HEK293 (cell line): Measurements from ENCODE around the gene MLLT6.
A peak's percentile ranks its signal among the peaks of the same experiment; 100 is the strongest.

Experiments used
- BCL11A ChIP-seq: fragments of 450-650 bp; formaldehyde crosslinking; IDR thresholded peaks from 2 replicates; pipeline ENCODE4 v1.5.1; 2016; ENCODE audit warnings: low read depth, missing biosample characterization, missing genetic modification characterization
- BCL11B ChIP-seq: fragments of 450-650 bp; formaldehyde crosslinking; IDR thresholded peaks from 2 replicates; pipeline ENCODE4 v1.5.1; 2016; ENCODE audit warnings: low read depth, missing biosample characterization, missing genetic modification characterization
- GFI1B ChIP-seq: fragments of 450-650 bp; formaldehyde crosslinking; IDR thresholded peaks from 2 replicates; pipeline ENCODE4 v1.5.1; 2016; ENCODE audit warnings: missing biosample characterization, missing genetic modification characterization
- GLI4 ChIP-seq: fragments of 450-650 bp; formaldehyde crosslinking; IDR thresholded peaks from 2 replicates; pipeline ENCODE4 v1.5.1; 2016; ENCODE audit warnings: missing biosample characterization, missing genetic modification characterization
- IKZF3 ChIP-seq: fragments of 450-650 bp; IDR thresholded peaks from 2 replicates; pipeline ENCODE4 v1.5.0; 2018; ENCODE audit warnings: missing biosample characterization, mild to moderate bottlenecking, missing genetic modification characterization, moderate library complexity
- KLF7 ChIP-seq: fragments of 450-650 bp; formaldehyde crosslinking; IDR thresholded peaks from 2 replicates; pipeline ENCODE4 v1.5.1; 2016; ENCODE audit warnings: missing biosample characterization, missing genetic modification characterization, borderline replicate concordance
- KLF8 ChIP-seq: fragments of 450-650 bp; formaldehyde crosslinking; IDR thresholded peaks from 2 replicates; pipeline ENCODE4 v1.5.1; 2016; ENCODE audit warnings: missing biosample characterization, missing genetic modification characterization
- MYNN ChIP-seq: fragments of 450-650 bp; formaldehyde crosslinking; IDR thresholded peaks from 2 replicates; pipeline ENCODE4 v1.5.1; 2016; ENCODE audit warnings: missing biosample characterization, missing genetic modification characterization, borderline replicate concordance
- SP2 ChIP-seq: fragments of 450-650 bp; formaldehyde crosslinking; IDR thresholded peaks from 2 replicates; pipeline ENCODE4 v1.5.1; 2016; ENCODE audit warnings: missing biosample characterization, missing genetic modification characterization
- TCF7L2 ChIP-seq: IDR thresholded peaks from 2 replicates; pipeline ENCODE4 v1.6.1; 2011; ENCODE audit warnings: low read depth, mild to moderate bottlenecking, inconsistent platforms, low read length, moderate library complexity, borderline replicate concordance
- ZBTB20 ChIP-seq: fragments of 450-650 bp; formaldehyde crosslinking; IDR thresholded peaks from 2 replicates; pipeline ENCODE4 v1.5.1; 2016; ENCODE audit warnings: missing biosample characterization, missing genetic modification characterization
- ZBTB21 ChIP-seq: fragments of 450-650 bp; formaldehyde crosslinking; IDR thresholded peaks from 2 replicates; pipeline ENCODE4 v1.5.1; 2017; ENCODE audit warnings: missing biosample characterization, missing genetic modification characterization
- ZFP37 ChIP-seq: fragments of 450-650 bp; formaldehyde crosslinking; IDR thresholded peaks from 2 replicates; pipeline ENCODE4 v1.5.1; 2016; ENCODE audit warnings: missing biosample characterization, missing genetic modification characterization
- ZFP69B ChIP-seq: fragments of 450-650 bp; formaldehyde crosslinking; IDR thresholded peaks from 2 replicates; pipeline ENCODE4 v1.5.1; 2016; ENCODE audit warnings: missing biosample characterization, missing genetic modification characterization
- ZNF2 ChIP-seq: fragments of 450-650 bp; formaldehyde crosslinking; IDR thresholded peaks from 2 replicates; pipeline ENCODE4 v1.5.1; 2016; ENCODE audit warnings: missing biosample characterization, missing genetic modification characterization
- ZNF324 ChIP-seq: fragments of 450-650 bp; formaldehyde crosslinking; IDR thresholded peaks from 2 replicates; pipeline ENCODE4 v1.5.1; 2016; ENCODE audit warnings: missing biosample characterization, missing genetic modification characterization
- ZNF335 ChIP-seq: fragments of 450-650 bp; formaldehyde crosslinking; conservative IDR thresholded peaks from 2 replicates; pipeline ENCODE4 v1.5.1; 2016; ENCODE audit warnings: missing biosample characterization, missing genetic modification characterization
- ZNF391 ChIP-seq: fragments of 450-650 bp; formaldehyde crosslinking; IDR thresholded peaks from 2 replicates; pipeline ENCODE4 v1.5.1; 2016; ENCODE audit warnings: low read depth, missing biosample characterization, missing genetic modification characterization, borderline replicate concordance
- ZNF626 ChIP-seq: fragments of 450-650 bp; sonication (Bioruptor Pico); formaldehyde crosslinking; IDR thresholded peaks from 2 replicates; pipeline ENCODE4 v1.5.1; 2018; ENCODE audit warnings: missing biosample characterization, missing genetic modification characterization, inconsistent platforms
- ZNF660 ChIP-seq: fragments of 450-650 bp; IDR thresholded peaks from 2 replicates; pipeline ENCODE4 v1.5.1; 2018; ENCODE audit warnings: missing biosample characterization, mild to moderate bottlenecking, missing genetic modification characterization
- ZNF791 ChIP-seq: fragments of 450-650 bp; formaldehyde crosslinking; IDR thresholded peaks from 2 replicates; pipeline ENCODE4 v1.5.1; 2016; ENCODE audit warnings: missing biosample characterization, missing genetic modification characterization
- ZNF843 ChIP-seq: fragments of 450-650 bp; formaldehyde crosslinking; IDR thresholded peaks from 2 replicates; pipeline ENCODE4 v1.5.1; 2016; ENCODE audit warnings: missing biosample characterization, missing genetic modification characterization
- TF ChIP-seq, protein P1 (sequence below): fragments of 450-650 bp; formaldehyde crosslinking; IDR thresholded peaks from 2 replicates; pipeline ENCODE4 v1.5.1; 2017; ENCODE audit warnings: missing biosample characterization, mild to moderate bottlenecking, missing genetic modification characterization, moderate library complexity
- TF ChIP-seq, protein P2 (sequence below): fragments of 450-650 bp; formaldehyde crosslinking; IDR thresholded peaks from 2 replicates; pipeline ENCODE4 v1.5.1; 2016; ENCODE audit warnings: missing biosample characterization, missing genetic modification characterization, borderline replicate concordance
- TF ChIP-seq, protein P3 (sequence below): fragments of 450-650 bp; formaldehyde crosslinking; IDR thresholded peaks from 2 replicates; pipeline ENCODE4 v1.5.1; 2016; ENCODE audit warnings: missing biosample characterization, missing genetic modification characterization
- TF ChIP-seq, protein P4 (sequence below): fragments of 450-650 bp; formaldehyde crosslinking; IDR thresholded peaks from 2 replicates; pipeline ENCODE4 v1.5.1; 2016; ENCODE audit warnings: missing biosample characterization, missing genetic modification characterization
- TF ChIP-seq, protein P5 (sequence below): fragments of 450-650 bp; formaldehyde crosslinking; optimal IDR thresholded peaks from 2 replicates; pipeline ENCODE3; 2016; ENCODE audit warnings: missing biosample characterization, mild to moderate bottlenecking, missing genetic modification characterization
- TF ChIP-seq, protein P6 (sequence below): fragments of 450-650 bp; formaldehyde crosslinking; IDR thresholded peaks from 2 replicates; pipeline ENCODE4 v1.5.1; 2016; ENCODE audit warnings: missing biosample characterization, missing genetic modification characterization

MLLT6 gene

DNA sequence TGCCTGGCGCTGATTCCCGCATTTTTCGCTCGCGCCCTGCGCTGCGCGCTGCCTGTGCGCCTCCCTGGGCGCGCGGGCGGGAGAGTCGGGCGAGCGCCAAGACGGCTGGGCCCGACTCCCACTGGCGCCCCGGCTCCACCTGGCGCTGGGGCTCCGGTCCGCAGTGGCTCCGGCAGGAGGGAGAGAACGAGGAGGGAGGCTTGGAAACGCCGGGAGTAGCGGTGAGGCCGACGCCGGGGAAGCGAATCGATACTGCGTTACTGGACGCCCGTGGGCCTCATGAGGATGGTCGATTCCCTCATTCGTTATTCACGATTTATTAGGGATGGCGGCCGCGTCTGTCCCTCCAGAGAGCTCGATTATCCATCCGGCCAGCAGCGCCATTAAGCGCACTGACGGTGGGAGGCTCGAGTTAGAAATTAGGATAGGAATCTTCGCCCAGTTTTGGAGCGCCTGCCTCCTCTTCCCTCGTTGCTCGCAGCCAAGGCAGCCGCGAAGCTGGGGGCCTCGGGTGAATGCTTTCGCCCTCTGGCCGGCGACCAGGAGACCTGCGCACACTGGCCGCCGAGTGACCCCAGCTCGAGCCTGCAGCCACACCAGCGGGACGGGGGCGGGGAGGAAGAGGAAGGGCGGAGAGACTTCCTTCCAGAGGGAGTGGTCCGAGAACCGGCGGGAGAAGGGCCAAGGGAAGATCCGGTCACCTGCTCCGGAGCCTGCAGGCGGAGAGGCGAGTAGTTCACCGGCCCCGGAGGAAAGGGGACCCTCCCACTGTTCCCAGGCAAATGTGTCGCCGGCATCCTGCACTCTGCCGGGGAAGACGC is 44.4 kb downstream of the MLLT6 start (continued):
- 0 out of 2 replicates have a peak, but pooled peaks have one; percentile 42 for TF ChIP-seq MYNN (tag by site-specific recombination)
- TF ChIP-seq, protein P1, sequence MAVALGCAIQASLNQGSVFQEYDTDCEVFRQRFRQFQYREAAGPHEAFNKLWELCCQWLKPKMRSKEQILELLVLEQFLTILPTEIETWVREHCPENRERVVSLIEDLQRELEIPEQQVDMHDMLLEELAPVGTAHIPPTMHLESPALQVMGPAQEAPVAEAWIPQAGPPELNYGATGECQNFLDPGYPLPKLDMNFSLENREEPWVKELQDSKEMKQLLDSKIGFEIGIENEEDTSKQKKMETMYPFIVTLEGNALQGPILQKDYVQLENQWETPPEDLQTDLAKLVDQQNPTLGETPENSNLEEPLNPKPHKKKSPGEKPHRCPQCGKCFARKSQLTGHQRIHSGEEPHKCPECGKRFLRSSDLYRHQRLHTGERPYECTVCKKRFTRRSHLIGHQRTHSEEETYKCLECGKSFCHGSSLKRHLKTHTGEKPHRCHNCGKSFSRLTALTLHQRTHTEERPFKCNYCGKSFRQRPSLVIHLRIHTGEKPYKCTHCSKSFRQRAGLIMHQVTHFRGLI (tag by site-specific recombination), result no peak
- TF ChIP-seq, protein P2, sequence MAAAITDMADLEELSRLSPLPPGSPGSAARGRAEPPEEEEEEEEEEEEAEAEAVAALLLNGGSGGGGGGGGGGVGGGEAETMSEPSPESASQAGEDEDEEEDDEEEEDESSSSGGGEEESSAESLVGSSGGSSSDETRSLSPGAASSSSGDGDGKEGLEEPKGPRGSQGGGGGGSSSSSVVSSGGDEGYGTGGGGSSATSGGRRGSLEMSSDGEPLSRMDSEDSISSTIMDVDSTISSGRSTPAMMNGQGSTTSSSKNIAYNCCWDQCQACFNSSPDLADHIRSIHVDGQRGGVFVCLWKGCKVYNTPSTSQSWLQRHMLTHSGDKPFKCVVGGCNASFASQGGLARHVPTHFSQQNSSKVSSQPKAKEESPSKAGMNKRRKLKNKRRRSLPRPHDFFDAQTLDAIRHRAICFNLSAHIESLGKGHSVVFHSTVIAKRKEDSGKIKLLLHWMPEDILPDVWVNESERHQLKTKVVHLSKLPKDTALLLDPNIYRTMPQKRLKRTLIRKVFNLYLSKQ (tag by site-specific recombination), result no peak
- TF ChIP-seq, protein P3, sequence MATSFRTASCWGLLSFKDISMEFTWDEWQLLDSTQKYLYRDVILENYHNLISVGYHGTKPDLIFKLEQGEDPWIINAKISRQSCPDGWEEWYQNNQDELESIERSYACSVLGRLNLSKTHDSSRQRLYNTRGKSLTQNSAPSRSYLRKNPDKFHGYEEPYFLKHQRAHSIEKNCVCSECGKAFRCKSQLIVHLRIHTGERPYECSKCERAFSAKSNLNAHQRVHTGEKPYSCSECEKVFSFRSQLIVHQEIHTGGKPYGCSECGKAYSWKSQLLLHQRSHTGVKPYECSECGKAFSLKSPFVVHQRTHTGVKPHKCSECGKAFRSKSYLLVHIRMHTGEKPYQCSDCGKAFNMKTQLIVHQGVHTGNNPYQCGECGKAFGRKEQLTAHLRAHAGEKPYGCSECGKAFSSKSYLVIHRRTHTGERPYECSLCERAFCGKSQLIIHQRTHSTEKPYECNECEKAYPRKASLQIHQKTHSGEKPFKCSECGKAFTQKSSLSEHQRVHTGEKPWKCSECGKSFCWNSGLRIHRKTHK (tag by site-specific recombination), result no peak
- peak; percentile 72 for TF ChIP-seq ZNF335 (tag by site-specific recombination)
- TF ChIP-seq ZNF791 (tag by site-specific recombination), result no peak
- no peak for TF ChIP-seq GFI1B (tag by site-specific recombination)
- TF ChIP-seq BCL11B, result 0 out of 2 replicates have a peak, but pooled peaks have one; percentile 33
- TF ChIP-seq ZNF2 (tag by site-specific recombination), result 0 out of 2 replicates have a peak, but pooled peaks have one; percentile 29
- peak; percentile 96 for TF ChIP-seq IKZF3 (tag by site-specific recombination)
- no peak for TF ChIP-seq TCF7L2
- TF ChIP-seq, protein P4, sequence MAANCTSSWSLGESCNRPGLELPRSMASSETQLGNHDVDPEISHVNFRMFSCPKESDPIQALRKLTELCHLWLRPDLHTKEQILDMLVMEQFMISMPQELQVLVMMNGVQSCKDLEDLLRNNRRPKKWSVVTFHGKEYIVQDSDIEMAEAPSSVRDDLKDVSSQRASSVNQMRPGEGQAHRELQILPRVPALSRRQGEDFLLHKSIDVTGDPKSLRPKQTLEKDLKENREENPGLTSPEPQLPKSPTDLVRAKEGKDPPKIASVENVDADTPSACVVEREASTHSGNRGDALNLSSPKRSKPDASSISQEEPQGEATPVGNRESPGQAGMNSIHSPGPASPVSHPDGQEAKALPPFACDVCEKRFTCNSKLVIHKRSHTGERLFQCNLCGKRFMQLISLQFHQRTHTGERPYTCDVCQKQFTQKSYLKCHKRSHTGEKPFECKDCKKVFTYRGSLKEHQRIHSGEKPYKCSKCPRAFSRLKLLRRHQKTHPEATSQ, result 0 out of 2 replicates have a peak, but pooled peaks have one; percentile 39
- peak; percentile 55; the same call in 1 of the 2 replicates for TF ChIP-seq ZNF843 (tag by site-specific recombination)
- peak; percentile 67 for TF ChIP-seq ZBTB20 (tag by site-specific recombination)
- TF ChIP-seq ZNF660 (tag by site-specific recombination), result peak; percentile 52; the same call in 1 of the 2 replicates
- 0 out of 2 replicates have a peak, but pooled peaks have one; percentile 42 for TF ChIP-seq GLI4 (tag by site-specific recombination)
- TF ChIP-seq ZFP37 (tag by site-specific recombination), result peak; percentile 64; the same call in 1 of the 2 replicates
- no peak for TF ChIP-seq ZNF626 (tag by site-specific recombination)
- TF ChIP-seq ZNF391 (tag by site-specific recombination), result no peak
- TF ChIP-seq, protein P5, sequence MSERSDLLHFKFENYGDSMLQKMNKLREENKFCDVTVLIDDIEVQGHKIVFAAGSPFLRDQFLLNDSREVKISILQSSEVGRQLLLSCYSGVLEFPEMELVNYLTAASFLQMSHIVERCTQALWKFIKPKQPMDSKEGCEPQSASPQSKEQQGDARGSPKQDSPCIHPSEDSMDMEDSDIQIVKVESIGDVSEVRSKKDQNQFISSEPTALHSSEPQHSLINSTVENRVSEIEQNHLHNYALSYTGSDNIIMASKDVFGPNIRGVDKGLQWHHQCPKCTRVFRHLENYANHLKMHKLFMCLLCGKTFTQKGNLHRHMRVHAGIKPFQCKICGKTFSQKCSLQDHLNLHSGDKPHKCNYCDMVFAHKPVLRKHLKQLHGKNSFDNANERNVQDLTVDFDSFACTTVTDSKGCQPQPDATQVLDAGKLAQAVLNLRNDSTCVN (tag by site-specific recombination), result peak; percentile 96
- TF ChIP-seq, protein P6, sequence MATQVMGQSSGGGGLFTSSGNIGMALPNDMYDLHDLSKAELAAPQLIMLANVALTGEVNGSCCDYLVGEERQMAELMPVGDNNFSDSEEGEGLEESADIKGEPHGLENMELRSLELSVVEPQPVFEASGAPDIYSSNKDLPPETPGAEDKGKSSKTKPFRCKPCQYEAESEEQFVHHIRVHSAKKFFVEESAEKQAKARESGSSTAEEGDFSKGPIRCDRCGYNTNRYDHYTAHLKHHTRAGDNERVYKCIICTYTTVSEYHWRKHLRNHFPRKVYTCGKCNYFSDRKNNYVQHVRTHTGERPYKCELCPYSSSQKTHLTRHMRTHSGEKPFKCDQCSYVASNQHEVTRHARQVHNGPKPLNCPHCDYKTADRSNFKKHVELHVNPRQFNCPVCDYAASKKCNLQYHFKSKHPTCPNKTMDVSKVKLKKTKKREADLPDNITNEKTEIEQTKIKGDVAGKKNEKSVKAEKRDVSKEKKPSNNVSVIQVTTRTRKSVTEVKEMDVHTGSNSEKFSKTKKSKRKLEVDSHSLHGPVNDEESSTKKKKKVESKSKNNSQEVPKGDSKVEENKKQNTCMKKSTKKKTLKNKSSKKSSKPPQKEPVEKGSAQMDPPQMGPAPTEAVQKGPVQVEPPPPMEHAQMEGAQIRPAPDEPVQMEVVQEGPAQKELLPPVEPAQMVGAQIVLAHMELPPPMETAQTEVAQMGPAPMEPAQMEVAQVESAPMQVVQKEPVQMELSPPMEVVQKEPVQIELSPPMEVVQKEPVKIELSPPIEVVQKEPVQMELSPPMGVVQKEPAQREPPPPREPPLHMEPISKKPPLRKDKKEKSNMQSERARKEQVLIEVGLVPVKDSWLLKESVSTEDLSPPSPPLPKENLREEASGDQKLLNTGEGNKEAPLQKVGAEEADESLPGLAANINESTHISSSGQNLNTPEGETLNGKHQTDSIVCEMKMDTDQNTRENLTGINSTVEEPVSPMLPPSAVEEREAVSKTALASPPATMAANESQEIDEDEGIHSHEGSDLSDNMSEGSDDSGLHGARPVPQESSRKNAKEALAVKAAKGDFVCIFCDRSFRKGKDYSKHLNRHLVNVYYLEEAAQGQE (tag by site-specific recombination), result no peak
- peak; percentile 83; the same call in 1 of the 2 replicates for TF ChIP-seq BCL11A (tag by site-specific recombination)
- peak; percentile 20; the same call in 1 of the 2 replicates for TF ChIP-seq ZNF324 (tag by site-specific recombination)
- TF ChIP-seq KLF7 (tag by site-specific recombination), result peak; percentile 81; the same call in 1 of the 2 replicates
- TF ChIP-seq ZBTB21 (tag by site-specific recombination), result 0 out of 2 replicates have a peak, but pooled peaks have one; percentile 18
- peak; percentile 91 for TF ChIP-seq SP2 (tag by site-specific recombination)
- peak; percentile 96 for TF ChIP-seq KLF8 (tag by site-specific recombination)
- TF ChIP-seq ZFP69B, result peak; percentile 68; the same call in 1 of the 2 replicates
